GM23338 (cell line): ENCODE measurements around the gene NT5C3B. TPM values are rescaled to one million over a fixed set of nuclear protein-coding genes. Genes with fewer than 3 reads are reported as not detected.

Experiments used
- ATAC-seq: fragments of 200-7000 bp; cut with Tn5 transposase; 3 replicates; pipeline ENCODE4 v1.9.1; 2020
- DNase-seq: peaks from one replicate; pipeline ENCODE4 v3.0.0-alpha.2; 2015; ENCODE audit warnings: low spot score
- H2AFZ ChIP-seq: fragments of 200-600 bp; sonication (generic); 2 replicates; pipeline ENCODE4 v1.8.0; 2016; ENCODE audit warnings: antibody characterized with exemption, mild to moderate bottlenecking, moderate library complexity
- H3F3A ChIP-seq: fragments of 200-600 bp; sonication (generic); replicated peaks from 2 replicates; pipeline ENCODE4 v1.8.0; 2017; ENCODE audit warnings: antibody characterized with exemption, mixed run types, low read depth
- H3K27ac ChIP-seq: fragments of 200-600 bp; sonication (generic); 2 replicates; pipeline ENCODE4 v1.6.1; 2016; ENCODE audit warnings: low read depth
- H3K27me3 ChIP-seq: fragments of 200-600 bp; sonication (generic); 2 replicates; pipeline ENCODE4 v1.8.0; 2016; ENCODE audit warnings: mild to moderate bottlenecking, mixed run types, moderate library complexity; ENCODE audit not compliant: insufficient read depth
- H3K36me3 ChIP-seq: fragments of 200-600 bp; sonication (generic); 2 replicates; pipeline ENCODE4 v1.8.0; 2016; ENCODE audit warnings: mild to moderate bottlenecking; ENCODE audit not compliant: insufficient read depth
- H3K4me1 ChIP-seq: fragments of 200-600 bp; sonication (generic); 2 replicates; pipeline ENCODE4 v1.8.0; 2016; ENCODE audit warnings: mild to moderate bottlenecking, moderate library complexity; ENCODE audit not compliant: insufficient read depth
- H3K4me2 ChIP-seq: fragments of 200-600 bp; sonication (generic); 2 replicates; pipeline ENCODE4 v1.7.1; 2017; ENCODE audit warnings: mixed run types
- H3K4me3 ChIP-seq: fragments of 200-600 bp; sonication (generic); 2 replicates; pipeline ENCODE4 v1.6.1; 2016; ENCODE audit warnings: mixed run types
- H3K79me2 ChIP-seq: fragments of 200-600 bp; sonication (generic); replicated peaks from 2 replicates; pipeline ENCODE4 v1.8.0; 2017; ENCODE audit warnings: mild to moderate bottlenecking; ENCODE audit not compliant: insufficient read depth
- H3K9me2 ChIP-seq: fragments of 200-600 bp; sonication (generic); 2 replicates; pipeline ENCODE4 v1.8.0; 2017; ENCODE audit not compliant: insufficient read depth
- H4K20me1 ChIP-seq: fragments of 200-600 bp; sonication (generic); replicated peaks from 2 replicates; pipeline ENCODE4 v1.8.0; 2017; ENCODE audit warnings: mild to moderate bottlenecking; ENCODE audit not compliant: insufficient read depth
- H3K27ac Mint-ChIP-seq: 2 replicates; pipeline ENCODE4 v1.8.0; 2020; ENCODE audit warnings: inconsistent platforms, mild to moderate bottlenecking, moderate library complexity, mixed read lengths
- H3K27me3 Mint-ChIP-seq: 3 replicates; pipeline ENCODE4 v1.8.0; 2022; ENCODE audit warnings: low read depth, mild to moderate bottlenecking, moderate library complexity, mixed read lengths, inconsistent platforms; ENCODE audit not compliant: insufficient read depth, poor library complexity
- H3K36me3 Mint-ChIP-seq: 3 replicates; pipeline ENCODE4 v1.8.0; 2021; ENCODE audit warnings: low read depth, mild to moderate bottlenecking, inconsistent platforms, moderate library complexity, mixed read lengths
- H3K4me1 Mint-ChIP-seq: 3 replicates; pipeline ENCODE4 v1.8.0; 2020; ENCODE audit warnings: mild to moderate bottlenecking, inconsistent platforms, mixed read lengths
- H3K4me3 Mint-ChIP-seq: 3 replicates; pipeline ENCODE4 v1.8.0; 2021; ENCODE audit warnings: moderate library complexity, mild to moderate bottlenecking, inconsistent platforms, mixed read lengths
- H3K9me3 Mint-ChIP-seq: 3 replicates; pipeline ENCODE4 v1.8.0; 2020; ENCODE audit warnings: moderate library complexity, mild to moderate bottlenecking, inconsistent platforms, mixed read lengths
- CREB1 ChIP-seq: fragments of 250-450 bp; sonication (Bioruptor Pico); IDR thresholded peaks from 2 replicates; pipeline ENCODE4 v1.5.0; 2020; ENCODE audit warnings: low read depth, mild to moderate bottlenecking, moderate library complexity
- EZH2 ChIP-seq: fragments of 200-600 bp; sonication (generic); IDR thresholded peaks from one replicate; pipeline ENCODE4 v1.8.0; 2017; ENCODE audit warnings: antibody characterized with exemption, mild to moderate bottlenecking, low read depth; ENCODE audit not compliant: unreplicated experiment
- EZH2phosphoT487 ChIP-seq: fragments of 200-600 bp; sonication (generic); IDR thresholded peaks from one replicate; pipeline ENCODE4 v1.8.1; 2018; ENCODE audit warnings: antibody characterized with exemption; ENCODE audit not compliant: unreplicated experiment
- JUNB ChIP-seq: IDR thresholded peaks from one replicate; pipeline ENCODE4 v1.6.1; 2016; ENCODE audit warnings: antibody characterized with exemption; ENCODE audit not compliant: unreplicated experiment
- NANOG ChIP-seq: IDR thresholded peaks from 2 replicates; pipeline ENCODE4 v1.6.1; 2016; ENCODE audit warnings: antibody characterized with exemption, borderline replicate concordance
- POLR2AphosphoS5 ChIP-seq: IDR thresholded peaks from 2 replicates; pipeline ENCODE4 v1.6.1; 2016; ENCODE audit warnings: antibody characterized with exemption, low read depth
- STAT1 ChIP-seq: IDR thresholded peaks from one replicate; pipeline ENCODE4 v1.6.1; 2016; ENCODE audit warnings: antibody characterized with exemption; ENCODE audit not compliant: unreplicated experiment
- ZNF114 ChIP-seq: fragments of 250-450 bp; sonication (Bioruptor Pico); IDR thresholded peaks from 2 replicates; pipeline ENCODE4 v1.5.0; 2020; ENCODE audit warnings: mild to moderate bottlenecking, moderate library complexity
- ZNF331 ChIP-seq: fragments of 250-450 bp; sonication (Bioruptor Pico); IDR thresholded peaks from 2 replicates; pipeline ENCODE4 v1.5.0; 2020; ENCODE audit warnings: low read depth, mild to moderate bottlenecking, moderate library complexity
- polyA plus RNA-seq: library from polyadenylated mRNA; unstranded; fragments of >200 nt; fragmentation: Nextera tagmentation; extraction: Ambion mirVana; gene quantifications from 2 replicates; pipeline ENCODE4 v1.2.1, GENCODE V29; 2016
- total RNA-seq: library from RNA; depleted of rRNA; stranded (reverse); fragments of >200 nt; shearing (Covaris generic); gene quantifications from 2 replicates; pipeline ENCODE4 v1.2.3, GENCODE V29; 2014
- TF ChIP-seq, protein P1 (sequence below): fragments of 250-450 bp; sonication (Bioruptor Pico); IDR thresholded peaks from 2 replicates; pipeline ENCODE4 v1.5.0; 2020; ENCODE audit warnings: mild to moderate bottlenecking, moderate library complexity
- TF ChIP-seq, protein P2 (sequence below), 2 experiments: fragments of 200-600 bp in 1 of 2; sonication (generic) in 1 of 2; conservative IDR thresholded peaks; 2 replicates each; pipeline versions ENCODE4 v1.5.1 to v1.6.1; 2016 to 2017; ENCODE audit warnings: antibody characterized with exemption in 2 of 2, low read depth in 2 of 2, mild to moderate bottlenecking in 2 of 2, moderate library complexity in 1 of 2
- TF ChIP-seq, protein P3 (sequence below): IDR thresholded peaks from 2 replicates; pipeline ENCODE4 v1.6.1; 2016; ENCODE audit warnings: antibody characterized with exemption
- TF ChIP-seq, protein P4 (sequence below): IDR thresholded peaks from one replicate; pipeline ENCODE4 v1.6.1; 2018; ENCODE audit warnings: antibody characterized with exemption; ENCODE audit not compliant: unreplicated experiment

NT5C3B gene
- total and polyA plus RNA-seq, 2 experiments from 2014 or later, result 58.2 to 78.3 TPM

DNA sequence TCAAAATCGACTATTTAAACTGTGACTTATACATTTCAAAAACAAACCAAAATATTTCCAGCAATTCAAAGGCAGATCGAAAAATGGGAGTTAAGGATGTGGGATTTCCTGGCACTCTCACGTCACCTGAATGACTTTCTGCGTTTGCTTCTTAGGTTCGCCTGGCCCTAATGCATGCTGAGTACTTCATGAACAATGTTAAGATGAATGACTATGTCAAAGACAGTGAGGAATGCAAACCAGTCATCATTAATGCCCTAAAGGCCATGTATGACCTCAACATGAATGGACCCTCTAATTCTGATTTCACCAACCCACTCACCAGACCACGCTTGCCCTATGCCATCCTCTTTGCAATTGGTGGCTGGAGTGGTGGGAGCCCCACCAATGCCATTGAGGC lies 8.9 kb upstream of the NT5C3B start:
- Histone ChIP-seq H3K4me3 (no peak overlapping the region), H3K79me2 (peaks cover 11% of the 10 kb centered on the region), H3F3A (0 out of 2 replicates have a peak, but pooled peaks cover 5% of the 10 kb centered on the region), H3K36me3 (no peaks in the 10 kb centered on the region), H4K20me1 (no peaks in the 10 kb centered on the region), H2AFZ (no peak overlapping the region), H3K9me2 (no peaks in the 10 kb centered on the region), H3K27me3 (no peaks in the 10 kb centered on the region), H3K4me1 (no peaks in the 10 kb centered on the region), H3K4me2 (no peak overlapping the region), H3K27ac (no peak overlapping the region)
- Mint-ChIP-seq H3K9me3 (no peaks in the 10 kb centered on the region), H3K27me3 (no peaks in the 10 kb centered on the region), H3K27ac (no peak overlapping the region), H3K4me1 (no peaks in the 10 kb centered on the region), H3K4me3 (no peak overlapping the region), H3K36me3 (no peaks in the 10 kb centered on the region)
- ATAC-seq (no peak), DNase-seq (no peak)
- TF ChIP-seq CREB1 (CRISPR knock-in tag) (no peak), NANOG (no peak), ZNF114 (no peak), ZNF331 (CRISPR knock-in tag) (no peak), JUNB (no peak), POLR2AphosphoS5 (no peak), EZH2phosphoT487 (no peak), STAT1 (no peak), EZH2 (no peak)
- TF ChIP-seq, protein P1, sequence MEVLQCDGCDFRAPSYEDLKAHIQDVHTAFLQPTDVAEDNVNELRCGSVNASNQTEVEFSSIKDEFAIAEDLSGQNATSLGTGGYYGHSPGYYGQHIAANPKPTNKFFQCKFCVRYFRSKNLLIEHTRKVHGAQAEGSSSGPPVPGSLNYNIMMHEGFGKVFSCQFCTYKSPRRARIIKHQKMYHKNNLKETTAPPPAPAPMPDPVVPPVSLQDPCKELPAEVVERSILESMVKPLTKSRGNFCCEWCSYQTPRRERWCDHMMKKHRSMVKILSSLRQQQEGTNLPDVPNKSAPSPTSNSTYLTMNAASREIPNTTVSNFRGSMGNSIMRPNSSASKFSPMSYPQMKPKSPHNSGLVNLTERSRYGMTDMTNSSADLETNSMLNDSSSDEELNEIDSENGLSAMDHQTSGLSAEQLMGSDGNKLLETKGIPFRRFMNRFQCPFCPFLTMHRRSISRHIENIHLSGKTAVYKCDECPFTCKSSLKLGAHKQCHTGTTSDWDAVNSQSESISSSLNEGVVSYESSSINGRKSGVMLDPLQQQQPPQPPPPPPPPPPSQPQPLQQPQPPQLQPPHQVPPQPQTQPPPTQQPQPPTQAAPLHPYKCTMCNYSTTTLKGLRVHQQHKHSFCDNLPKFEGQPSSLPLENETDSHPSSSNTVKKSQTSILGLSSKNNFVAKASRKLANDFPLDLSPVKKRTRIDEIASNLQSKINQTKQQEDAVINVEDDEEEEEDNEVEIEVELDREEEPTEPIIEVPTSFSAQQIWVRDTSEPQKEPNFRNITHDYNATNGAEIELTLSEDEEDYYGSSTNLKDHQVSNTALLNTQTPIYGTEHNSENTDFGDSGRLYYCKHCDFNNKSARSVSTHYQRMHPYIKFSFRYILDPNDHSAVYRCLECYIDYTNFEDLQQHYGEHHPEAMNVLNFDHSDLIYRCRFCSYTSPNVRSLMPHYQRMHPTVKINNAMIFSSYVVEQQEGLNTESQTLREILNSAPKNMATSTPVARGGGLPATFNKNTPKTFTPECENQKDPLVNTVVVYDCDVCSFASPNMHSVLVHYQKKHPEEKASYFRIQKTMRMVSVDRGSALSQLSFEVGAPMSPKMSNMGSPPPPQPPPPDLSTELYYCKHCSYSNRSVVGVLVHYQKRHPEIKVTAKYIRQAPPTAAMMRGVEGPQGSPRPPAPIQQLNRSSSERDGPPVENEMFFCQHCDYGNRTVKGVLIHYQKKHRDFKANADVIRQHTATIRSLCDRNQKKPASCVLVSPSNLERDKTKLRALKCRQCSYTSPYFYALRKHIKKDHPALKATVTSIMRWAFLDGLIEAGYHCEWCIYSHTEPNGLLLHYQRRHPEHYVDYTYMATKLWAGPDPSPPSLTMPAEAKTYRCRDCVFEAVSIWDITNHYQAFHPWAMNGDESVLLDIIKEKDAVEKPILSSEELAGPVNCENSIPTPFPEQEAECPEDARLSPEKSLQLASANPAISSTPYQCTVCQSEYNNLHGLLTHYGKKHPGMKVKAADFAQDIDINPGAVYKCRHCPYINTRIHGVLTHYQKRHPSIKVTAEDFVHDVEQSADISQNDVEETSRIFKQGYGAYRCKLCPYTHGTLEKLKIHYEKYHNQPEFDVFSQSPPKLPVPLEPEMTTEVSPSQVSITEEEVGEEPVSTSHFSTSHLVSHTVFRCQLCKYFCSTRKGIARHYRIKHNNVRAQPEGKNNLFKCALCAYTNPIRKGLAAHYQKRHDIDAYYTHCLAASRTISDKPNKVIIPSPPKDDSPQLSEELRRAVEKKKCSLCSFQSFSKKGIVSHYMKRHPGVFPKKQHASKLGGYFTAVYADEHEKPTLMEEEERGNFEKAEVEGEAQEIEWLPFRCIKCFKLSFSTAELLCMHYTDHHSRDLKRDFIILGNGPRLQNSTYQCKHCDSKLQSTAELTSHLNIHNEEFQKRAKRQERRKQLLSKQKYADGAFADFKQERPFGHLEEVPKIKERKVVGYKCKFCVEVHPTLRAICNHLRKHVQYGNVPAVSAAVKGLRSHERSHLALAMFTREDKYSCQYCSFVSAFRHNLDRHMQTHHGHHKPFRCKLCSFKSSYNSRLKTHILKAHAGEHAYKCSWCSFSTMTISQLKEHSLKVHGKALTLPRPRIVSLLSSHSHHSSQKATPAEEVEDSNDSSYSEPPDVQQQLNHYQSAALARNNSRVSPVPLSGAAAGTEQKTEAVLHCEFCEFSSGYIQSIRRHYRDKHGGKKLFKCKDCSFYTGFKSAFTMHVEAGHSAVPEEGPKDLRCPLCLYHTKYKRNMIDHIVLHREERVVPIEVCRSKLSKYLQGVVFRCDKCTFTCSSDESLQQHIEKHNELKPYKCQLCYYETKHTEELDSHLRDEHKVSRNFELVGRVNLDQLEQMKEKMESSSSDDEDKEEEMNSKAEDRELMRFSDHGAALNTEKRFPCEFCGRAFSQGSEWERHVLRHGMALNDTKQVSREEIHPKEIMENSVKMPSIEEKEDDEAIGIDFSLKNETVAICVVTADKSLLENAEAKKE (CRISPR knock-in tag), result no peak
- TF ChIP-seq, protein P2, sequence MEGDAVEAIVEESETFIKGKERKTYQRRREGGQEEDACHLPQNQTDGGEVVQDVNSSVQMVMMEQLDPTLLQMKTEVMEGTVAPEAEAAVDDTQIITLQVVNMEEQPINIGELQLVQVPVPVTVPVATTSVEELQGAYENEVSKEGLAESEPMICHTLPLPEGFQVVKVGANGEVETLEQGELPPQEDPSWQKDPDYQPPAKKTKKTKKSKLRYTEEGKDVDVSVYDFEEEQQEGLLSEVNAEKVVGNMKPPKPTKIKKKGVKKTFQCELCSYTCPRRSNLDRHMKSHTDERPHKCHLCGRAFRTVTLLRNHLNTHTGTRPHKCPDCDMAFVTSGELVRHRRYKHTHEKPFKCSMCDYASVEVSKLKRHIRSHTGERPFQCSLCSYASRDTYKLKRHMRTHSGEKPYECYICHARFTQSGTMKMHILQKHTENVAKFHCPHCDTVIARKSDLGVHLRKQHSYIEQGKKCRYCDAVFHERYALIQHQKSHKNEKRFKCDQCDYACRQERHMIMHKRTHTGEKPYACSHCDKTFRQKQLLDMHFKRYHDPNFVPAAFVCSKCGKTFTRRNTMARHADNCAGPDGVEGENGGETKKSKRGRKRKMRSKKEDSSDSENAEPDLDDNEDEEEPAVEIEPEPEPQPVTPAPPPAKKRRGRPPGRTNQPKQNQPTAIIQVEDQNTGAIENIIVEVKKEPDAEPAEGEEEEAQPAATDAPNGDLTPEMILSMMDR (conservative IDR thresholded peaks at IDR 0.05; ENCODE audit: low read depth in 2 of 2), result no peak
- TF ChIP-seq, protein P3, sequence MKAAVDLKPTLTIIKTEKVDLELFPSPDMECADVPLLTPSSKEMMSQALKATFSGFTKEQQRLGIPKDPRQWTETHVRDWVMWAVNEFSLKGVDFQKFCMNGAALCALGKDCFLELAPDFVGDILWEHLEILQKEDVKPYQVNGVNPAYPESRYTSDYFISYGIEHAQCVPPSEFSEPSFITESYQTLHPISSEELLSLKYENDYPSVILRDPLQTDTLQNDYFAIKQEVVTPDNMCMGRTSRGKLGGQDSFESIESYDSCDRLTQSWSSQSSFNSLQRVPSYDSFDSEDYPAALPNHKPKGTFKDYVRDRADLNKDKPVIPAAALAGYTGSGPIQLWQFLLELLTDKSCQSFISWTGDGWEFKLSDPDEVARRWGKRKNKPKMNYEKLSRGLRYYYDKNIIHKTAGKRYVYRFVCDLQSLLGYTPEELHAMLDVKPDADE, result no peak
- TF ChIP-seq, protein P4, sequence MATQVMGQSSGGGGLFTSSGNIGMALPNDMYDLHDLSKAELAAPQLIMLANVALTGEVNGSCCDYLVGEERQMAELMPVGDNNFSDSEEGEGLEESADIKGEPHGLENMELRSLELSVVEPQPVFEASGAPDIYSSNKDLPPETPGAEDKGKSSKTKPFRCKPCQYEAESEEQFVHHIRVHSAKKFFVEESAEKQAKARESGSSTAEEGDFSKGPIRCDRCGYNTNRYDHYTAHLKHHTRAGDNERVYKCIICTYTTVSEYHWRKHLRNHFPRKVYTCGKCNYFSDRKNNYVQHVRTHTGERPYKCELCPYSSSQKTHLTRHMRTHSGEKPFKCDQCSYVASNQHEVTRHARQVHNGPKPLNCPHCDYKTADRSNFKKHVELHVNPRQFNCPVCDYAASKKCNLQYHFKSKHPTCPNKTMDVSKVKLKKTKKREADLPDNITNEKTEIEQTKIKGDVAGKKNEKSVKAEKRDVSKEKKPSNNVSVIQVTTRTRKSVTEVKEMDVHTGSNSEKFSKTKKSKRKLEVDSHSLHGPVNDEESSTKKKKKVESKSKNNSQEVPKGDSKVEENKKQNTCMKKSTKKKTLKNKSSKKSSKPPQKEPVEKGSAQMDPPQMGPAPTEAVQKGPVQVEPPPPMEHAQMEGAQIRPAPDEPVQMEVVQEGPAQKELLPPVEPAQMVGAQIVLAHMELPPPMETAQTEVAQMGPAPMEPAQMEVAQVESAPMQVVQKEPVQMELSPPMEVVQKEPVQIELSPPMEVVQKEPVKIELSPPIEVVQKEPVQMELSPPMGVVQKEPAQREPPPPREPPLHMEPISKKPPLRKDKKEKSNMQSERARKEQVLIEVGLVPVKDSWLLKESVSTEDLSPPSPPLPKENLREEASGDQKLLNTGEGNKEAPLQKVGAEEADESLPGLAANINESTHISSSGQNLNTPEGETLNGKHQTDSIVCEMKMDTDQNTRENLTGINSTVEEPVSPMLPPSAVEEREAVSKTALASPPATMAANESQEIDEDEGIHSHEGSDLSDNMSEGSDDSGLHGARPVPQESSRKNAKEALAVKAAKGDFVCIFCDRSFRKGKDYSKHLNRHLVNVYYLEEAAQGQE, result no peak
